Brain microvascular endothelial cell (primary cell): Measurements from ENCODE around the gene SEMA3F.

Experiments used
- DNase-seq: peaks from one replicate; pipeline ENCODE4 v3.0.0-alpha.2; 2020
- H3K27ac ChIP-seq: fragments of 250-450 bp; sonication (Bioruptor Pico); 2 replicates; pipeline ENCODE4 v1.5.1; 2020; ENCODE audit warnings: mild to moderate bottlenecking, moderate library complexity
- H3K27me3 ChIP-seq: fragments of 250-450 bp; sonication (Bioruptor Pico); replicated peaks from 2 replicates; pipeline ENCODE4 v1.5.1; 2020; ENCODE audit warnings: mild to moderate bottlenecking
- H3K36me3 ChIP-seq: fragments of 250-450 bp; sonication (Bioruptor Pico); replicated peaks from 2 replicates; pipeline ENCODE4 v1.5.1; 2020; ENCODE audit warnings: mild to moderate bottlenecking
- H3K4me3 ChIP-seq: 2 replicates; pipeline ENCODE4 v1.5.1; 2011; ENCODE audit warnings: low read depth, mild to moderate bottlenecking, control low read depth, low read length, moderate library complexity
- CTCF ChIP-seq: IDR thresholded peaks from 2 replicates; pipeline ENCODE4 v1.5.1; 2011; ENCODE audit warnings: low read depth, mild to moderate bottlenecking, moderate library complexity, low read length, control low read depth, inconsistent platforms; ENCODE audit errors: missing control alignments
- in situ Hi-C: cut with HindIII; loops from 2 replicates; pipeline ENCODE4 v1.10.0; 2017; ENCODE audit warnings: low sequenced_read_pairs, low pct_ligation_motif_present

Gene SEMA3F

GRCh38 chr3:50128001-50128400 lies 27.1 kb upstream of the SEMA3F start:
- in situ Hi-C loops = no loop called here
- no peak for TF ChIP-seq CTCF
- DNase-seq = no peak
- no peaks in the 10 kb centered on the region for H3K27me3 ChIP-seq
- H3K36me3 ChIP-seq = no peaks in the 10 kb centered on the region
- no peak overlapping the region for H3K27ac ChIP-seq
- no peak overlapping the region for H3K4me3 ChIP-seq

- in situ Hi-C loops = no loop called here
- DNase-seq = no peak
- H3K27ac ChIP-seq = no peak overlapping the region
- no peak for TF ChIP-seq CTCF
- H3K27me3 ChIP-seq = no peaks in the 10 kb centered on the region
- H3K36me3 ChIP-seq = no peaks in the 10 kb centered on the region
- H3K4me3 ChIP-seq = no peak overlapping the region
Measured at GRCh38 chr3:50130436-50130835, 24.7 kb upstream of the SEMA3F start.

DNA sequence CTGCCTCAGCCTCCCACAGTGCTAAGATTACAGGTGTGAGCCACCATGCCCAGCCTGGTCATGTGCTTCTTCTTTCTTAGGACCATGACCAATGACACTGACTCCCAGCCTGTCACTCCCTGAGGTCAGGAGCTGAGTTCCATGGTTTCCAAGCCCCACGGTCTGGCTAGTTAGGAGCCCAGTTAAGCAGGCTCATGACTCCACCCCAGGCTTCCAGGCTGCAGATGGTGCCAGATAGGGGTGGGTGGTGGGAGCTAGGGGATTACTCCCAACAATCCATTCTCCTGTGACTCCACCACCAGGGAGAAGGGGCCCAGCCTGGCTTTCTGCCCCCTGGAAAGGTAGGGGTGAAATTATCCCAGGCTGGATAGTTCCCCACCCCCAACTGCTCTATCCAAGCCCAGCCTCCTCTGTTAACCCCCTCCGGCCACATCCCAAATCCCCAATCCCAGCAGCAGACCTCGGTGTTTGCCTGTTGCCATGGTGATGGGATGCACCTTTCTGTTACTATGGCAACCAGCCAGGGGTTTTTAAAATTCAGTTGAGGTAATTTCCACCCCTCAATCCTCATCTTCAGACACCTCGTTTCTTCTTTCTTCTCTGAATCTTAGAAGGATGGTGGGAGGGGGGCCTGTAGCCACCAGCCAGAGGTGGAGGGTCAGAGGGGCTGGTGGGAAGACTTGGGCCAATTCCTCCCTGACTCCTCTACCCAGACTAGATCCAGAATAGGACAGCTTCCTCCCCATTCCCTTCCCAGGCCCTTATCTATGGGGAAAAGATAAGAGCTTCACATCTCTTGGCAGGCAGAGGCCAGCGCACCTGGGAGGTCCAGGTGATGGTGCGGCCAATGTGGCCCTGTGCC lies 22.5 kb upstream of the SEMA3F start:
- Histone ChIP-seq H3K27me3 (no peaks in the 10 kb centered on the region), H3K27ac (no peak overlapping the region), H3K36me3 (no peaks in the 10 kb centered on the region), H3K4me3 (no peak overlapping the region)
- TF ChIP-seq CTCF = no peak
- no peak for DNase-seq
- in situ Hi-C loops = no loop called here

- Histone ChIP-seq H3K36me3 (no peaks in the 10 kb centered on the region), H3K27me3 (no peaks in the 10 kb centered on the region), H3K4me3 (no peak overlapping the region), H3K27ac (no peak overlapping the region)
- in situ Hi-C loops = no loop called here
- TF ChIP-seq CTCF = no peak
- no peak for DNase-seq
Measured at GRCh38 chr3:50133283-50133615, 21.9 kb upstream of the SEMA3F start.

DNA sequence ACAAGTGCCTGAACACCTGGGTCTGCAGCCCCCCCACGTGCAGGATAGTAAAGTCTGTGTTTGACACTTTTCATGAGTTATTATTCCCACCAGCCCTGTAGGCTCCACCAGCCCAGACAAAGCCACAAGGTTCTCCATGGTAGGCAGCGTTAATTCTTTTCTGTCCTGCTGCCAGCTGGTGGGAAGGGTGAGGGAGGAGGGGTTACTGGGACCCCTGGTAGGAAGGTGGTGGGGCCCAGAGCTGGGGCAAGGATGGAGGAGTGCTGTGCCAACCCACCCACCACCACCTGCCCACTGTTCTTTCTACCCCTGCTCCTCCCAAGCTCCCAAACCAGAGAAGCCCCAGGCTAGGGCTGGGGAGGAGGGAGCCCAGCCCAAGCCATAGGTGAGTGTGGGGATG lies 20.8 kb upstream of the SEMA3F start:
- no peaks in the 10 kb centered on the region for H3K27me3 ChIP-seq
- TF ChIP-seq CTCF = no peak
- no peak overlapping the region for H3K4me3 ChIP-seq
- H3K27ac ChIP-seq = no peak overlapping the region
- no peaks in the 10 kb centered on the region for H3K36me3 ChIP-seq
- DNase-seq = no peak
- in situ Hi-C loops = no loop called here

- in situ Hi-C loops = no loop called here
- no peak for DNase-seq
- no peak for TF ChIP-seq CTCF
- Histone ChIP-seq H3K27me3 (no peaks in the 10 kb centered on the region), H3K36me3 (no peaks in the 10 kb centered on the region), H3K4me3 (no peak overlapping the region), H3K27ac (no peak overlapping the region)
Measured at GRCh38 chr3:50135964-50136363, 19.2 kb upstream of the SEMA3F start.
